Erythroblast (primary cell): ENCODE measurements around the gene PARD3.

Experiments used
- GATA1 ChIP-seq: IDR thresholded peaks from 2 replicates; pipeline ENCODE4 v1.6.1; 2011; ENCODE audit warnings: low read depth, mild to moderate bottlenecking, control low read depth, low read length, moderate library complexity
- POLR2A ChIP-seq: IDR thresholded peaks from 2 replicates; pipeline ENCODE4 v1.6.1; 2011; ENCODE audit warnings: mild to moderate bottlenecking, low read length

DNA sequence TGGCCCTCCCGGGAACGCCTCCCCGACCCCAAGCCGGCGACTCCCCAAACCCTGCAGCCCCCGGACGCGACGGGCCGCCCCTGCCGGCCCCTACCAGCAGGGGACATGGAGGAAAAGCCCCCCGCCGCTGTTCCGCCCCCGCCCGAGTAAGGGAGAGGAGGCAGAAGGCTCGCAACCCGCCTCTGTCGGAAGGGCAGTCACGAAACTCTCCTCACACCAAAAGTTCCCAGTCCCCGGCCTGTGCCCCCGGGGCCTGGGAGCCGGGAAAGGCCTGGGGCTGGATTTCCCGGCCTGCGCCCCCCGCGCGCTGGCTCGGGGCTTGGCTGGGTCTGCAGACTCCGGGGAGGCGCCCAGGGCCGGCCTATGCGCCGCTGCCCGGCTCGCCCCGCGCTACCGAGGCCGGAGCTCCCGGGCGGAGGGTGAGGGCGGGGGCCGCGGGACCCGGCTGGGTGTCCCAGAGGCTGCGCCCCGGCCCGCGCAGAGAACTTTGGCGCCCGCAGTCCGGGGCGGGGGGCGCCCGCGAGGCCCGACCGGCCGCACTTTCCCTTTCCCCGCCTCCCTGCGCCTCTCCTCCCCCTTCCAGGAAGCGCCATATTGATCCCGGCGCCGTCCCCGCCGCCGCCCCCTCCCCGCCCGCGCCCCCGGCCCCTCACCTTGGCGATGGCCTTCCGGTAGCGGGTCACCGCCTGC, 728 bp downstream of the PARD3 start:
- no peak for TF ChIP-seq POLR2A
- no peak for TF ChIP-seq GATA1
